Uterus (tissue), 4 donors: ENCODE results near the gene FUS. TPM values are rescaled to one million over a fixed set of nuclear protein-coding genes. Genes with fewer than 3 reads are reported as not detected.
A peak's percentile ranks its signal among the peaks of the same experiment; 100 is the strongest.

Source experiments
- DNase-seq, 2 donors: peaks; one replicate each; pipeline ENCODE4 v3.0.0-alpha.2; 2019 to 2020
- H3K27ac ChIP-seq, 2 donors: fragments of 200-600 bp; sonication (generic); 1 replicate in 1 of 2; 2 replicates in 1 of 2; pipeline ENCODE4 v1.5.1; 2016 to 2018
- H3K27me3 ChIP-seq, 2 donors: fragments of 200-600 bp; sonication (generic); one replicate each; pipeline ENCODE4 v1.5.1; 2018 to 2019; ENCODE audit warnings: control low read depth in 1 of 2
- H3K36me3 ChIP-seq, 2 donors: fragments of 200-600 bp; sonication (generic); one replicate each; pipeline ENCODE4 v1.5.1; 2019; ENCODE audit warnings: control low read depth in 1 of 2
- H3K4me1 ChIP-seq, 2 donors: fragments of 200-600 bp; sonication (generic); one replicate each; pipeline ENCODE4 v1.5.1; 2018 to 2019; ENCODE audit warnings: control low read depth in 1 of 2
- H3K4me3 ChIP-seq, 2 donors: fragments of 200-600 bp; sonication (generic); 1 replicate in 1 of 2; 2 replicates in 1 of 2; pipeline ENCODE4 v1.5.1; 2018 to 2019; ENCODE audit warnings: mild to moderate bottlenecking in 1 of 2
- H3K9me3 ChIP-seq, 2 donors: fragments of 200-600 bp; sonication (generic); one replicate each; pipeline ENCODE4 v1.5.1; 2019; ENCODE audit warnings: control low read depth in 1 of 2
- POLR2A ChIP-seq, 2 donors: fragments of 450-650 bp; IDR thresholded peaks; one replicate each; pipeline ENCODE4 v1.6.1; 2016; ENCODE audit warnings: antibody characterized with exemption in 2 of 2, mild to moderate bottlenecking in 1 of 2, moderate library complexity in 1 of 2
- intact Hi-C: fragments of 100-400 bp; cut with DNase I; formaldehyde crosslinking; loops from one replicate; pipeline ENCODE4 v1.15.1; 2023; ENCODE audit warnings: low total_unique reads
- total RNA-seq, 4 donors: library from RNA; depleted of rRNA in 3 of 4; stranded (reverse); fragments of >200 nt in 3 of 4; gene quantifications; one replicate each; pipeline versions ENCODE4 v1.1.0 to v1.2.4, GENCODE V29; 2014 to 2023
- TF ChIP-seq, protein P1 (sequence below), 4 experiments: fragments of 200-600 bp in 2 of 4; fragments of 450-650 bp in 2 of 4; sonication (generic) in 2 of 4; IDR thresholded peaks; one replicate each; pipeline ENCODE4 v1.5.1; 2016 to 2019; ENCODE audit warnings: antibody characterized with exemption in 4 of 4, mild to moderate bottlenecking in 2 of 4, moderate library complexity in 1 of 4
- donor health status: DM: yes; HTN: yes; CAD: no.

FUS gene
- total RNA-seq, 4 donors from 2014 or later: 21.5 to 356 (median 109) TPM

DNA sequence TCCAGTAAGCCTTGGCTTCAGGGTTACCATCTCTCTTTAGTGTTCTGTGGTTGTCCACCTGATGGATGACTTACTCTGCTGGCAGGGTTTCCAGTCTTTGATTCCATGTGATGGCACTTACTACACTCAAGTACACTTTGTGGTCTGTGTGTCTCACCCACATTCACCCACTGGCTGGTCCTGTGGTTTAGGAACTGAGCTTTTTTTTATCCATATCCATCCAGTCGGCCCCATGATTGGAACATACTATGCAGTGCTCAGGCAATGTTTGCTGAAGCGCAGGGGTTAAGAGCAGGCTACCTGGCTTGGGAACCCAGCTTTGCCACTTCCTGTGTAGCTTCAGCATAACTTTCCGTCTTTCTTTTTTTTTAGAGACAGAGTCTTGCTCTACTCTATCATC, 2.8 kb upstream of the FUS start:
- Histone ChIP-seq H3K4me1 (peaks cover 0 to 5% of the 10 kb centered on the region in 2 donors), H3K9me3 (no peaks in the 10 kb centered on the region), H3K27ac (no peak overlapping the region), H3K4me3 (no peak overlapping the region), H3K36me3 (no peaks in the 10 kb centered on the region), H3K27me3 (no peaks in the 10 kb centered on the region)
- intact Hi-C loops: no loop called here
- no peak for DNase-seq
- TF ChIP-seq POLR2A (IDR thresholded peaks at IDR 0.05): no peak
- TF ChIP-seq, protein P1, sequence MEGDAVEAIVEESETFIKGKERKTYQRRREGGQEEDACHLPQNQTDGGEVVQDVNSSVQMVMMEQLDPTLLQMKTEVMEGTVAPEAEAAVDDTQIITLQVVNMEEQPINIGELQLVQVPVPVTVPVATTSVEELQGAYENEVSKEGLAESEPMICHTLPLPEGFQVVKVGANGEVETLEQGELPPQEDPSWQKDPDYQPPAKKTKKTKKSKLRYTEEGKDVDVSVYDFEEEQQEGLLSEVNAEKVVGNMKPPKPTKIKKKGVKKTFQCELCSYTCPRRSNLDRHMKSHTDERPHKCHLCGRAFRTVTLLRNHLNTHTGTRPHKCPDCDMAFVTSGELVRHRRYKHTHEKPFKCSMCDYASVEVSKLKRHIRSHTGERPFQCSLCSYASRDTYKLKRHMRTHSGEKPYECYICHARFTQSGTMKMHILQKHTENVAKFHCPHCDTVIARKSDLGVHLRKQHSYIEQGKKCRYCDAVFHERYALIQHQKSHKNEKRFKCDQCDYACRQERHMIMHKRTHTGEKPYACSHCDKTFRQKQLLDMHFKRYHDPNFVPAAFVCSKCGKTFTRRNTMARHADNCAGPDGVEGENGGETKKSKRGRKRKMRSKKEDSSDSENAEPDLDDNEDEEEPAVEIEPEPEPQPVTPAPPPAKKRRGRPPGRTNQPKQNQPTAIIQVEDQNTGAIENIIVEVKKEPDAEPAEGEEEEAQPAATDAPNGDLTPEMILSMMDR (IDR thresholded peaks at IDR 0.05): no peak

DNA sequence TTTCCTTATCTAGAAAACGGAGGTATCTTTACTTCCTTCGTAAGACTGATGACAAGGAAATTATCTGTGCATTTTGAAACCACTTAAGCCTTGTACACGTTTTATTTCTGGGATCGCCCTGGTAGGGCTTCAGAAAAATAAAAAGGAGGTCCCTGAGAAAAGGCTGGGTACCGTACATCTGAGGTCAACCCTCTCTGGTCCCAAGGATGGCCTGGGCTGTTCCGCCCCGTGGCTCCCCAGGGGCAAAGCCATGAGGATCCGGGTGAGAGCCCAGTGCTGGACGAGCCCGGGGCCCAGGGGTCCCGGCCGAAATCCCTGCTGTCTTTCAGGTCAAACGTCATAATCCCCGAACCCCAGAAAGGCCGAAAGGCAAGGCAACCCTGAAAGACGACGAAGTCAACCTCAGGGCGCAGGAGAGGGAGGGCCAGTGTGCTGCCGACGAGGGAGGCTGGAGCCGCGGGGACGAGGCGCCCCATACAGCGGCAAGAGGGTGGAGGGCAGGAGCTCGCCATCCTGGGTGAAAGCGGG, 656 bp upstream of the FUS start:
- TF ChIP-seq, protein P1 (IDR thresholded peaks at IDR 0.05): no peak
- peak in 1 of 2 donors; percentile 25 for TF ChIP-seq POLR2A (IDR thresholded peaks at IDR 0.05)
- no peaks in the 10 kb centered on the region for H3K36me3 ChIP-seq
- H3K4me3 ChIP-seq: peak overlapping the region; percentile 78 to 95
- DNase-seq: no peak
- intact Hi-C loops: no loop called here
- H3K27me3 ChIP-seq: no peaks in the 10 kb centered on the region
- H3K27ac ChIP-seq: peak overlapping the region; percentile 94 to 99
- H3K4me1 ChIP-seq: peaks cover 10 to 13% of the 10 kb centered on the region in 2 donors
- no peaks in the 10 kb centered on the region for H3K9me3 ChIP-seq

DNA sequence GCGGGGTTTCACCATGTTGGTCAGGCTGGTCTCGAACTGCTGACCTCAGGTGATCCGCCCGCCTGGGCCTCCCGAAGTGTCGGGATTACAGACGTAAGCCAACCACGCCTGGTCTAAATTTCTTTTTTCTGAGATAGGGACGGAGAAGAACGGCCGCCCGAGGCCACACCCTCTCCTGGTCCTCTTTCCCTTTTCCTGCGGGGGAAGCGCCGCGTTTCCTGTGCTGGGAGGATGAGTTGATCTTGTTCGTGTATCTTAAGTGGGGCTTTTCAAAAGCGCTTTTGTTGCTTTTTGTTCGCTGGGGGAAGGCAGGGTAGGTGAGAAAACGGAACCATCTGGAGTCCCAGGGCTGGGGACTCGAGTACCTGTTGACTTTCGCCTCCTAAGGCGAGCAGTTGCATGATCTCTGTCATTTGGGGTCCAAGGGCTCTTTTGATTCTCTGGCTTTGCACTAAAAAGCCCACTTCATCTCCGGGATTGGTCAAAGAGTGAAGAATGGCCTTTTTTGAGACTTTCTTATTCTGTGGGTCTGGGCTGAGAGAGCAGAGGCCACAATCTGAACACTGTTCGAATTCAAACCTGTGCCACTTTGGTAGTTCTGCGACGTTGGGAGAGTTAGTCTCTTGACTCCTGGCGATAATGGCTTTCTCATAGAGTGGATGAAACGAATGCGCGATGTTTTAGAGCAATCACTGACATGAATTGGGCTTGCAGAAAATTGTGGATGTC, 1.3 kb downstream of the FUS start:
- Histone ChIP-seq H3K4me3 (peak overlapping the region; percentile 78 to 95), H3K27me3 (no peaks in the 10 kb centered on the region), H3K4me1 (peaks cover 10 to 13% of the 10 kb centered on the region in 2 donors), H3K27ac (peak overlapping the region; percentile 94 to 99), H3K36me3 (no peaks in the 10 kb centered on the region), H3K9me3 (no peaks in the 10 kb centered on the region)
- intact Hi-C loops: no loop called here
- no peak for TF ChIP-seq POLR2A (IDR thresholded peaks at IDR 0.05)
- TF ChIP-seq, protein P1 (IDR thresholded peaks at IDR 0.05): no peak
- peak; percentile 38 to 43 for DNase-seq

DNA sequence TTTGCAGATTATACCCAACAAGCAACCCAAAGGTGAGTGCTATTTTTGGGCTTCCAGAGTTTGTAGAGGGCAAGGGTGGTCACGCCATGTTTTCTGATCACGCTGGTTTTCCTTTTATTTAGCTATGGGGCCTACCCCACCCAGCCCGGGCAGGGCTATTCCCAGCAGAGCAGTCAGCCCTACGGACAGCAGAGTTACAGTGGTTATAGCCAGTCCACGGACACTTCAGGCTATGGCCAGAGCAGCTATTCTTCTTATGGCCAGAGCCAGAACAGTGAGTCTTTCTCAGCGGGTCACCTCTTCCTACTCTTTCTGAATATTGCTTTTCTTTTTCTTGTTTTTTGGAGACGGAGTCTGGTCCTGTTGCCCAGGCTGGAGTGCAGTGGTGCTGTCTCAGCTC, 2.5 kb downstream of the FUS start:
- H3K27ac ChIP-seq: no peak overlapping the region
- no peaks in the 10 kb centered on the region for H3K36me3 ChIP-seq
- DNase-seq: no peak
- intact Hi-C loops: no loop called here
- no peaks in the 10 kb centered on the region for H3K27me3 ChIP-seq
- TF ChIP-seq, protein P1 (IDR thresholded peaks at IDR 0.05): no peak
- TF ChIP-seq POLR2A (IDR thresholded peaks at IDR 0.05): no peak
- peak overlapping the region in 1 of 2 donors; percentile 78 for H3K4me3 ChIP-seq
- H3K4me1 ChIP-seq: peaks cover 10 to 13% of the 10 kb centered on the region in 2 donors
- no peaks in the 10 kb centered on the region for H3K9me3 ChIP-seq
